B cell (primary cell): ENCODE results near the gene PAQR7. TPM values are rescaled to one million over a fixed set of nuclear protein-coding genes. Genes with fewer than 3 reads are reported as not detected.

Source experiments
- ATAC-seq: fragments of 200-7000 bp; cut with Tn5 transposase; one replicate; pipeline ENCODE4 v1.10.0; 2021; ENCODE audit warnings: low read depth, mild to moderate bottlenecking, moderate number of reproducible peaks, moderate library complexity
- CTCF ChIA-PET: fragments of 350-600 bp; sonication (Branson Sonifier 250); formaldehyde crosslinking; loops from one replicate; lab custom pipeline; 2021; ENCODE audit warnings: antibody characterized with exemption, inconsistent platforms; lab: Charles Lee
- POLR2A ChIA-PET: fragments of 350-600 bp; sonication (Branson Sonifier 250); formaldehyde crosslinking; loops from one replicate; lab custom pipeline; 2021; ENCODE audit warnings: antibody characterized with exemption; lab: Charles Lee
- DNase-seq: peaks from one replicate; pipeline ENCODE4 v3.0.0; 2013
- H2AFZ ChIP-seq: 2 replicates; pipeline ENCODE4 v1.6.1; 2012; ENCODE audit warnings: mild to moderate bottlenecking, low read depth, low read length; ENCODE audit not compliant: insufficient read depth, poor library complexity, severe bottlenecking
- H3K27ac ChIP-seq, 2 donors: 1 replicate in 1 of 2; 2 replicates in 1 of 2; pipeline ENCODE4 v1.5.1; 2012 to 2013; ENCODE audit warnings: low read length in 2 of 2, mild to moderate bottlenecking in 2 of 2, moderate library complexity in 1 of 2
- H3K27me3 ChIP-seq, 4 experiments: fragments of 200-600 bp in 1 of 4; sonication (generic) in 1 of 4; replicated peaks in 1 of 4; 1 replicate in 2 of 4; 2 replicates in 2 of 4; pipeline versions ENCODE4 v1.6.1 to v1.7.0; 2013 to 2016; ENCODE audit warnings: low read length in 3 of 4, mild to moderate bottlenecking in 2 of 4, mixed read lengths in 1 of 4, moderate library complexity in 1 of 4; ENCODE audit not compliant: insufficient read depth in 4 of 4, control insufficient read depth in 3 of 4; ENCODE audit errors: control extremely low read depth in 1 of 4
- H3K36me3 ChIP-seq, 2 experiments: replicated peaks in 1 of 2; 1 replicate in 1 of 2; 2 replicates in 1 of 2; pipeline versions ENCODE4 v1.6.1 to v1.7.1; 2013; ENCODE audit warnings: low read length in 1 of 2; ENCODE audit not compliant: insufficient read depth in 2 of 2, control insufficient read depth in 1 of 2; ENCODE audit errors: control extremely low read depth in 1 of 2, extremely low read depth in 1 of 2
- H3K4me1 ChIP-seq, 2 donors: fragments of 200-600 bp in 1 of 2; sonication (generic) in 1 of 2; 1 replicate in 1 of 2; 2 replicates in 1 of 2; pipeline versions ENCODE4 v1.5.1 to v1.6.1; 2013 to 2017; ENCODE audit warnings: low read length in 2 of 2; ENCODE audit not compliant: control insufficient read depth in 2 of 2, insufficient read depth in 2 of 2
- H3K4me2 ChIP-seq: replicated peaks from 2 replicates; pipeline ENCODE3; 2012; ENCODE audit warnings: mild to moderate bottlenecking, low read depth, low read length; ENCODE audit not compliant: poor library complexity, severe bottlenecking
- H3K4me3 ChIP-seq, 5 experiments: fragments of 200-600 bp in 1 of 5; sonication (generic) in 1 of 5; 1 replicate in 3 of 5; 2 replicates in 2 of 5; pipeline versions ENCODE4 v1.5.1 to v1.7.0; 2011 to 2016; ENCODE audit warnings: low read length in 4 of 5, mild to moderate bottlenecking in 4 of 5, low read depth in 2 of 5, control low read depth in 1 of 5, moderate library complexity in 1 of 5; ENCODE audit not compliant: insufficient read depth in 1 of 5; ENCODE audit errors: control extremely low read depth in 1 of 5, extremely low read depth in 1 of 5
- H3K79me2 ChIP-seq: fragments of 200-600 bp; sonication (generic); one replicate; pipeline ENCODE4 v1.6.0; 2016; ENCODE audit warnings: low read length; ENCODE audit not compliant: control insufficient read depth, insufficient read depth
- H3K9ac ChIP-seq: fragments of 200-600 bp; sonication (generic); 2 replicates; pipeline ENCODE4 v1.6.1; 2017; ENCODE audit warnings: mild to moderate bottlenecking, low read length, moderate library complexity
- H3K9me3 ChIP-seq, 3 donors: one replicate each; pipeline versions ENCODE4 v1.6.1 to v1.7.1; 2013; ENCODE audit warnings: low read length in 2 of 3; ENCODE audit not compliant: control insufficient read depth in 2 of 3, insufficient read depth in 1 of 3; ENCODE audit errors: control extremely low read depth in 1 of 3
- H4K20me1 ChIP-seq: 2 replicates; pipeline ENCODE4 v1.6.0; 2012; ENCODE audit warnings: mild to moderate bottlenecking, low read length; ENCODE audit not compliant: insufficient read depth, control insufficient read depth, poor library complexity, severe bottlenecking
- H3K27ac Mint-ChIP-seq: one replicate; pipeline ENCODE4 v1.8.0; 2021; ENCODE audit warnings: mixed read lengths
- H3K27me3 Mint-ChIP-seq: one replicate; pipeline ENCODE4 v1.8.0; 2021; ENCODE audit warnings: mixed read lengths
- H3K4me1 Mint-ChIP-seq: one replicate; pipeline ENCODE4 v1.8.0; 2021; ENCODE audit warnings: mixed read lengths
- H3K4me3 Mint-ChIP-seq: one replicate; pipeline ENCODE4 v1.8.0; 2021; ENCODE audit warnings: mixed read lengths
- H3K9me3 Mint-ChIP-seq: one replicate; pipeline ENCODE4 v1.8.0; 2022; ENCODE audit warnings: mixed read lengths; ENCODE audit not compliant: insufficient read depth
- EZH2 ChIP-seq: IDR thresholded peaks from 2 replicates; pipeline ENCODE4 v1.6.1; 2012; ENCODE audit warnings: borderline replicate concordance, low read depth, mild to moderate bottlenecking, moderate library complexity, low read length; ENCODE audit not compliant: insufficient read depth, poor library complexity, severe bottlenecking
- WGBS: methylation state at CpG from one replicate; pipeline ENCODE4 v1.1.5; 2013; ENCODE audit warnings: missing lambda C conversion rate; ENCODE audit not compliant: insufficient coverage; 5-methylcytosine and 5-hydroxymethylcytosine counted together
- intact Hi-C: fragments of 100-400 bp; cut with micrococcal nuclease; formaldehyde crosslinking; loops from one replicate; pipeline ENCODE4 v1.10.0; 2022
- polyA plus RNA-seq: library from polyadenylated mRNA; depleted of rRNA; stranded (reverse); fragments of >200 nt; gene quantifications from 2 replicates; pipeline ENCODE4 v1.2.3, GENCODE V29; 2012
- total RNA-seq, 2 donors: library from RNA; stranded (reverse); fragments of 120-200 nt in 1 of 2; gene quantifications; 1 replicate in 1 of 2; 2 replicates in 1 of 2; pipeline versions ENCODE4 v1.2.3 to v1.2.4, GENCODE V29; 2013 to 2022
- TF ChIP-seq, protein P1 (sequence below): fragments of 200-600 bp; IDR thresholded peaks from one replicate; pipeline ENCODE4 v1.8.0; 2022; ENCODE audit warnings: antibody characterized with exemption, mild to moderate bottlenecking

The PAQR7 gene
- total and polyA plus RNA-seq, 2 donors (not counting 1 experiment from before 2014, with no cell fraction given) = 4.2 to 5.5 TPM

GRCh38 chr1:25889470-25889869 is 14.0 kb upstream of the PAQR7 start:
- DNase-seq (no peak), ATAC-seq (no peak)
- Mint-ChIP-seq H3K27me3 (no peaks in the 10 kb centered on the region), H3K4me3 (no peak overlapping the region), H3K4me1 (no peaks in the 10 kb centered on the region), H3K9me3 (no peaks in the 10 kb centered on the region), H3K27ac (no peak overlapping the region)
- WGBS = 93% methylated on average over 3 of the region's 3 CpGs
- Histone ChIP-seq H3K36me3 (no peaks in the 10 kb centered on the region), H3K4me1 (no peaks in the 10 kb centered on the region), H4K20me1 (no peaks in the 10 kb centered on the region), H2AFZ (no peak overlapping the region), H3K4me3 (no peak overlapping the region), H3K27ac (no peak overlapping the region), H3K79me2 (no peaks in the 10 kb centered on the region), H3K4me2 (no peak overlapping the region), H3K9me3 (no peaks in the 10 kb centered on the region), H3K9ac (no peak overlapping the region), H3K27me3 (no peaks in the 10 kb centered on the region)
- TF ChIP-seq, protein P1, sequence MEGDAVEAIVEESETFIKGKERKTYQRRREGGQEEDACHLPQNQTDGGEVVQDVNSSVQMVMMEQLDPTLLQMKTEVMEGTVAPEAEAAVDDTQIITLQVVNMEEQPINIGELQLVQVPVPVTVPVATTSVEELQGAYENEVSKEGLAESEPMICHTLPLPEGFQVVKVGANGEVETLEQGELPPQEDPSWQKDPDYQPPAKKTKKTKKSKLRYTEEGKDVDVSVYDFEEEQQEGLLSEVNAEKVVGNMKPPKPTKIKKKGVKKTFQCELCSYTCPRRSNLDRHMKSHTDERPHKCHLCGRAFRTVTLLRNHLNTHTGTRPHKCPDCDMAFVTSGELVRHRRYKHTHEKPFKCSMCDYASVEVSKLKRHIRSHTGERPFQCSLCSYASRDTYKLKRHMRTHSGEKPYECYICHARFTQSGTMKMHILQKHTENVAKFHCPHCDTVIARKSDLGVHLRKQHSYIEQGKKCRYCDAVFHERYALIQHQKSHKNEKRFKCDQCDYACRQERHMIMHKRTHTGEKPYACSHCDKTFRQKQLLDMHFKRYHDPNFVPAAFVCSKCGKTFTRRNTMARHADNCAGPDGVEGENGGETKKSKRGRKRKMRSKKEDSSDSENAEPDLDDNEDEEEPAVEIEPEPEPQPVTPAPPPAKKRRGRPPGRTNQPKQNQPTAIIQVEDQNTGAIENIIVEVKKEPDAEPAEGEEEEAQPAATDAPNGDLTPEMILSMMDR = no peak
- TF ChIP-seq EZH2 = no peak
- ChIA-PET CTCF (no interaction called here), POLR2A (no interaction called here)
- intact Hi-C loops = no loop called here

- H4K20me1 ChIP-seq = no peaks in the 10 kb centered on the region
- DNase-seq (no peak), ATAC-seq (no peak)
- Mint-ChIP-seq H3K27me3 (no peaks in the 10 kb centered on the region), H3K4me3 (no peak overlapping the region), H3K9me3 (no peaks in the 10 kb centered on the region), H3K4me1 (no peaks in the 10 kb centered on the region), H3K27ac (no peak overlapping the region)
- H3K36me3 ChIP-seq = no peaks in the 10 kb centered on the region
- H3K9me3 ChIP-seq = no peaks in the 10 kb centered on the region
- 69% methylated on average over 4 of the region's 7 CpGs for WGBS
- no peak overlapping the region for H3K4me3 ChIP-seq
- TF ChIP-seq, protein P1 = no peak
- no peaks in the 10 kb centered on the region for H3K79me2 ChIP-seq
- no peak overlapping the region for H2AFZ ChIP-seq
- H3K9ac ChIP-seq = no peak overlapping the region
- no peak overlapping the region for H3K27ac ChIP-seq
- CTCF ChIA-PET = no interaction called here
- POLR2A ChIA-PET = no interaction called here
- no peaks in the 10 kb centered on the region for H3K27me3 ChIP-seq
- no peaks in the 10 kb centered on the region for H3K4me1 ChIP-seq
- intact Hi-C loops = no loop called here
- H3K4me2 ChIP-seq = no peak overlapping the region
Measured at GRCh38 chr1:25888426-25888987, 13.0 kb upstream of the PAQR7 start.
